Small intestine (tissue), 7 donors: ENCODE measurements around the gene PTGES3L. TPM values are rescaled to one million over a fixed set of nuclear protein-coding genes. Genes with fewer than 3 reads are reported as not detected.
A peak's percentile ranks its signal among the peaks of the same experiment; 100 is the strongest.

Experiments
- DNase-seq, 2 donors: peaks; one replicate each; pipeline versions ENCODE4 v3.0.0 to v3.0.0-alpha.2; 2013
- FAIRE-seq: peaks from 2 replicates; lab custom pipeline; 2012; peaks lifted over from hg19 to GRCh38; lab: Jason Lieb, UNC
- H3K27ac ChIP-seq, 3 donors: one replicate each; pipeline ENCODE4 v1.5.1; 2013; ENCODE audit warnings: low read length in 2 of 3, mild to moderate bottlenecking in 2 of 3, control low read depth in 1 of 3, inconsistent platforms in 1 of 3, low read depth in 1 of 3, moderate library complexity in 1 of 3
- H3K27me3 ChIP-seq, 3 donors: one replicate each; pipeline ENCODE4 v1.6.1; 2013; ENCODE audit warnings: low read length in 3 of 3, inconsistent platforms in 1 of 3; ENCODE audit not compliant: control insufficient read depth in 3 of 3, insufficient read depth in 3 of 3
- H3K36me3 ChIP-seq, 3 donors: one replicate each; pipeline ENCODE4 v1.6.1; 2013; ENCODE audit warnings: low read length in 3 of 3, inconsistent platforms in 1 of 3, low read depth in 1 of 3, mild to moderate bottlenecking in 1 of 3, moderate library complexity in 1 of 3; ENCODE audit not compliant: control insufficient read depth in 3 of 3, insufficient read depth in 2 of 3
- H3K4me1 ChIP-seq, 3 donors: one replicate each; pipeline ENCODE4 v1.6.1; 2013; ENCODE audit warnings: low read length in 2 of 3, inconsistent platforms in 1 of 3, low read depth in 1 of 3, mild to moderate bottlenecking in 1 of 3, moderate library complexity in 1 of 3; ENCODE audit not compliant: control insufficient read depth in 3 of 3, insufficient read depth in 2 of 3
- H3K4me3 ChIP-seq, 3 donors: one replicate each; pipeline ENCODE4 v1.5.1; 2013; ENCODE audit warnings: low read length in 3 of 3, control low read depth in 1 of 3, inconsistent platforms in 1 of 3, low read depth in 1 of 3, mild to moderate bottlenecking in 1 of 3, moderate library complexity in 1 of 3
- H3K9me3 ChIP-seq, 2 donors: one replicate each; pipeline ENCODE4 v1.6.1; 2013; ENCODE audit warnings: low read depth in 1 of 2, low read length in 1 of 2; ENCODE audit not compliant: control insufficient read depth in 2 of 2, insufficient read depth in 1 of 2
- WGBS, 3 donors: extraction: QIAGEN DNeasy Blood & Tissue Kit; methylation state at CpG; one replicate each; pipeline ENCODE4 v1.1.7; 2013; 5-methylcytosine and 5-hydroxymethylcytosine counted together
- polyA plus RNA-seq, 4 donors: library from polyadenylated mRNA; stranded (reverse) in 3 of 4; unstranded in 1 of 4; fragments of 200-250 nt in 3 of 4; fragments of 120-200 nt in 1 of 4; gene quantifications; one replicate each; pipeline versions ENCODE4 v1.2.1 to v1.2.3, GENCODE V29; 2013
- donor health status: healthy with polysubstance abuse.
- donor health status: control.
- donor health status: control.
- donor health status: Bipolar disorder and iron deficiency.
- donor health status: healthy.

PTGES3L gene
- polyA plus RNA-seq, 4 donors, result 0.67 to 2.0 (median 0.94) TPM

DNA sequence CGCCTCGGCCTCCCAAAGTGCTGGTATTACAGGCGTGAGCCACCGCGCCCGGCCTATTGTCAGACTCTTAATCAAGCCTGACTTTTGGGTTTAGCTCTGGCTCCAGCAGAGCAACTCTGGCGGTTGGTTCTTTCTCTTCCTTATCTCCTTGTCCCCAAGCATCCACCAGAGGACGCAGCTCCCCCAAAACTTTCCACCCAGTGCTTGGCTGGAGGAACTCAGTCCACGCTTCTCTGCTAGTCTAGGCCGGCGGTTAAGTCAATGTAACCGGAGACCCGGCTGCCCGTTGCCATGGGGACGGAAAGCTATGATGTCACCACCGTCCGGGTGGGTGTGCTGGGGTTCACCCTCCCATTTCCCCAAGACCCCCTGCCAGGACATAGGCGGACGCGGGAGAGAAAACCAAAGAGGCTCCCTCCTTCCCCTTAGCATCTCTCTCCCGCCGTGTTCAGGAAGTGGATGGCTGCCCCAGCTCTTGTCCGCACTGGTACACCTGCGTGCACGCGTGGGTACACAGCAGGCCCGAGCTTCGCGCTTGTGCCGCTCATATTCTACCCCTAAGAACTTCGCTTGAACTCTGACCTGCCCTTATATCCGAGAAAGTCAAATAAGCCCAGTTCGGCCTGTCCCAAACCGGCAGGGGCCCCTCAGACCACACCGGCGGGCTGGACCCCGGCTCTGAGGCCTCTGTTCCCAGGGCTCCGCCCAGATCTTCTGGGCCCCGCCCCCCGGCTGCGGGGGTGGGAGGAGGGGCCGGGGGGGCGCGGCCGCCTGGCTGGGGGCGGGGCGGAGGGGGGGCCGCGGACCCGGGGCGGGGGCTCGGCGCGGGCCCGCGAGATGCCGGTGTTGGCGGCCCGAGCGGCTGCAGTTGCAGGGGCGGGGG lies 44.8 kb upstream of the PTGES3L start, which contains the start of gene RND2:
Gene RND2 (plus strand): TSS at position 825 of the 883 bp plus-strand sequence. CDS start 117 bp downstream, outside the sequence.
- peak; percentile 69 to 90 for DNase-seq
- peaks cover 0 to 10% (median 0%) of the 10 kb centered on the region in 3 donors for H3K36me3 ChIP-seq
- no peak for FAIRE-seq
- peaks cover 0 to 8% (median 0%) of the 10 kb centered on the region in 3 donors for H3K27me3 ChIP-seq
- peak within 1 kb of the TSS in 2 of 3 donors; percentile 67 to 73 for H3K27ac ChIP-seq
- WGBS, 3 donors, result 0 to 1% (median 0%) methylated on average over 41 to 61 of the region's 61 CpGs
- H3K9me3 ChIP-seq, result no peaks in the 10 kb centered on the region
- peak within 1 kb of the TSS; percentile 31 to 62 (median 46) for H3K4me3 ChIP-seq
- H3K4me1 ChIP-seq, result peaks cover 0 to 24% (median 3%) of the 10 kb centered on the region in 3 donors

GRCh38 chr17:43021741-43022512 lies 42.0 kb upstream of the PTGES3L start, which contains the start of gene VAT1:
Gene VAT1 (minus strand): TSS chr17:43022385. CDS start chr17:43022322, 63 bp downstream.
- WGBS, 3 donors, result 0 to 1% (median 0%) methylated on average over 57 to 80 of the region's 80 CpGs
- H3K9me3 ChIP-seq, result no peaks in the 10 kb centered on the region
- H3K4me1 ChIP-seq, result peaks cover 1 to 34% (median 3%) of the 10 kb centered on the region in 3 donors
- H3K36me3 ChIP-seq, result peaks cover 0 to 25% (median 0%) of the 10 kb centered on the region in 3 donors
- H3K27me3 ChIP-seq, result peaks cover 0 to 8% (median 0%) of the 10 kb centered on the region in 3 donors
- no peak for FAIRE-seq
- peak within 1 kb of the TSS; percentile 66 to 91 (median 77) for H3K27ac ChIP-seq
- DNase-seq, result peak; percentile 74 to 94
- peak within 1 kb of the TSS; percentile 90 to 97 (median 91) for H3K4me3 ChIP-seq

DNA sequence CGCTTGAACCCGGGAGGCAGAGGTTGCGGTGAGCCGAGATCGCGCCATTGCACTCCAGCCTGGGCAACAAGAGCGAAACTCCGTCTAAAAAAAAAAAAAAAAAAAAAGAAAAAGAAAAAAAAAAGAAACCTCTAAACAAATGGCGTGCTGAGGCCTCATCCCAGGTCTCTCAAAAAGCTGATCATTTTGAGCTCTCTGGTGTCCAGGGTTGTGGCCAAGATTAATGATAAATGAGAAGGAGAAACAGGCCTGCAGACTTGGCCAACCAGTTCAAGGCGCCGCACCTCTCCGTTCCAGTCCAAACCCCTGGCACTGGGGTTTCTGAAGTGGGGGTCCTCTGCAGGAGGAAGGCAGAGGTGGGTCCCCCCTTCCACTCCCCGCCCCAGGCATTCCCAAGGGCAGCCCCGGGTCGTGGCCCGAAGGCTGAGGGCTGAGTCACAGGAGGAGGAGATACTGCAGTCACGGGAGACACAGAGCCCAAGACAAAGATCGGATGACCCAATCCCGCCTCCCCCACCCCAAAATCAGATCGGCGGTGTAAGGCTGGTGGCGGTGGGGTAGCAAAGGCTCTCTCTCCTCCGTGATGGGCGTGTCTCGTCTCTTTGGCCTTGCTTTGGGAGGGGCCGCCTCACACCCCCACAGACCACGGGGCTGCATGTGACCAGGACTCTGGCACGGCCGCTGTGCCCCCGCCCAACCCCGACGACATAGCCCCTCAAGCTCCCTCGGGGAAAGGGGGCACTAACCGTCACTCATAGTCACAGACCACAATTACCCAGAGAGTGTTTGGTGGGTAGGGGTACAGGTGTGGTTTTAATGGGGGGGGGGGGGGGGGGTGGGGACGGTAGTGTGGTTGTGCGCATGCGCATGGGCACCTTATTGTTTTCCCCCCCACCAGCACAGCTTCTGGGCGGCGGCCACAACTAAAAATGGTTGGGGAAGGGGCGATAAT lies 41.2 kb upstream of the PTGES3L start:
- 14 to 22% (median 22%) methylated on average over 27 to 37 of the region's 40 CpGs for WGBS, 3 donors
- H3K4me1 ChIP-seq, result peaks cover 1 to 34% (median 3%) of the 10 kb centered on the region in 3 donors
- H3K4me3 ChIP-seq, result peak overlapping the region; percentile 90 to 97 (median 91)
- peaks cover 0 to 8% (median 0%) of the 10 kb centered on the region in 3 donors for H3K27me3 ChIP-seq
- FAIRE-seq, result no peak
- DNase-seq, result peak; percentile 37 to 87
- peaks cover 0 to 34% (median 0%) of the 10 kb centered on the region in 3 donors for H3K36me3 ChIP-seq
- peak overlapping the region; percentile 66 to 91 (median 77) for H3K27ac ChIP-seq
- no peaks in the 10 kb centered on the region for H3K9me3 ChIP-seq

- Histone ChIP-seq H3K9me3 (no peaks in the 10 kb centered on the region), H3K27me3 (peaks cover 0 to 4% (median 0%) of the 10 kb centered on the region in 3 donors), H3K4me3 (no peak overlapping the region), H3K27ac (peak overlapping the region in 2 of 3 donors; percentile 28 to 82), H3K36me3 (peaks cover 0 to 43% (median 0%) of the 10 kb centered on the region in 3 donors), H3K4me1 (peaks cover 1 to 34% (median 3%) of the 10 kb centered on the region in 3 donors)
- 58 to 80% (median 73%) methylated on average over 6 of the region's 6 CpGs for WGBS, 3 donors
- no peak for DNase-seq
- no peak for FAIRE-seq
Observed at GRCh38 chr17:43020030-43020621, 40.2 kb upstream of the PTGES3L start.

- Histone ChIP-seq H3K27ac (peak overlapping the region in 2 of 3 donors; percentile 28 to 82), H3K4me3 (no peak overlapping the region), H3K9me3 (no peaks in the 10 kb centered on the region), H3K27me3 (no peaks in the 10 kb centered on the region), H3K4me1 (peaks cover 1 to 29% (median 3%) of the 10 kb centered on the region in 3 donors), H3K36me3 (peaks cover 0 to 50% (median 0%) of the 10 kb centered on the region in 3 donors)
- DNase-seq (peak; percentile 43 to 64), FAIRE-seq (no peak)
- WGBS, 3 donors, result 14 to 21% (median 19%) methylated on average over 7 of the region's 7 CpGs
Observed at GRCh38 chr17:43019418-43019817, 39.5 kb upstream of the PTGES3L start.

DNA sequence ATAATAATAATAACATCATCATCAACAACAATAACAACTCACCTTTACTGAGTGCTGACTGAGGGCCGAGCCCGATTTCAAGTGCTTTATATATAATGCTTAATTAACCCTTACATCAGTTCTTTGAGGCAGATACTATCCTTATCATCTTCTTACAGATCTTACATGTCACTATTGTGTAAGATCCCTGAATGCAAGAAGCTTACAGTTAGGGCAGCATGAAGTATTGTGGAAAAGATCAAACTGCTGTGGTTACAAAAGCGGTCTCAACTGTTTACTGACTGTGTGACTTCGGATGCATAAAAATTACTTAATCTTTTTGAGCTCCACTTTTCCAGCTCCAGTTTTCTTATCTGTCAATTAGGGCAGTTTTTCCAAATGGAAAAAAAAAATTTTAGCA lies 39.1 kb upstream of the PTGES3L start:
- WGBS, 3 donors, result 40 to 59% (median 48%) methylated on average over 4 of the region's 4 CpGs
- peaks cover 1 to 28% (median 3%) of the 10 kb centered on the region in 3 donors for H3K4me1 ChIP-seq
- FAIRE-seq (no peak), DNase-seq (no peak)
- no peaks in the 10 kb centered on the region for H3K9me3 ChIP-seq
- H3K4me3 ChIP-seq, result no peak overlapping the region
- no peak overlapping the region for H3K27ac ChIP-seq
- H3K27me3 ChIP-seq, result no peaks in the 10 kb centered on the region
- H3K36me3 ChIP-seq, result peaks cover 0 to 55% (median 1%) of the 10 kb centered on the region in 3 donors
